ENCODE data around the gene BYSL.

DNA sequence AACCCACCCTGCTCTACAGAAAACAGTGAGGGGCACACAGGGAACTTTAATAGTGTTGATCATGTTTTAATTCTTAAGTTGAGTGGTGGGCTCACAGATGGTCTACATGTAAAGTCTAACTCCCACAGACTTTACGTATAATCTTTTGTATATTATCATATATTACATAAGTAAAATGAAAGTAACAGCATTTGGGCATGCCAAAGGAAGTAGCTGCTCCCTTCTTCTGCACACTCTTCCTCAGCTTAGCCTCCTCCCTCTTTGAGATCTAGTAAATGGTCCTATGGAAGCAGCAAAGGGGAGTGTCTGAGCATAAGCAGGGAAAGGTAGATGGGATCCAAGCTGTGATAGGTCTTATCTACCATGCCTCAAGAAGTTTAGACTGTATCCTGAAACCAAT is 11.6 kb upstream of the BYSL start:
- TF ChIP-seq POLR2AphosphoS5 (IDR thresholded peaks at IDR 0.05) (no peak), CTCF (IDR thresholded peaks at IDR 0.05) (no peak), POLR2A (IDR thresholded peaks at IDR 0.05) (no peak)
